22Rv1 (cell line): ENCODE data around the gene SPSB1.

ENCODE experiments used
- CTCF ChIP-seq: fragments of 450-650 bp; IDR thresholded peaks from 2 replicates; pipeline ENCODE4 v1.5.1; 2017; ENCODE audit warnings: mild to moderate bottlenecking
- ZFX ChIP-seq: fragments of 450-650 bp; IDR thresholded peaks from 2 replicates; pipeline ENCODE4 v1.6.1; 2017; ENCODE audit warnings: antibody characterized with exemption, borderline replicate concordance

GRCh38 chr1:9389968-9390367 is 97.3 kb downstream of the SPSB1 start:
- no peak for TF ChIP-seq CTCF
- TF ChIP-seq ZFX = no peak
